Peyer's patch (tissue), 4 donors: ENCODE data around the gene SPTB.

Experiments used
- POLR2A ChIP-seq, 2 donors: fragments of 450-650 bp; IDR thresholded peaks; one replicate each; pipeline ENCODE4 v1.5.1; 2017; ENCODE audit warnings: antibody characterized with exemption in 2 of 2, mild to moderate bottlenecking in 2 of 2, moderate library complexity in 2 of 2
- TF ChIP-seq, protein P1 (sequence below), 6 experiments: fragments of 450-650 bp in 4 of 6; fragments of 200-600 bp in 2 of 6; sonication (generic) in 1 of 6; IDR thresholded peaks; one replicate each; pipeline ENCODE4 v1.5.1; 2017 to 2019; ENCODE audit warnings: antibody characterized with exemption in 6 of 6, mild to moderate bottlenecking in 3 of 6, moderate library complexity in 1 of 6

DNA sequence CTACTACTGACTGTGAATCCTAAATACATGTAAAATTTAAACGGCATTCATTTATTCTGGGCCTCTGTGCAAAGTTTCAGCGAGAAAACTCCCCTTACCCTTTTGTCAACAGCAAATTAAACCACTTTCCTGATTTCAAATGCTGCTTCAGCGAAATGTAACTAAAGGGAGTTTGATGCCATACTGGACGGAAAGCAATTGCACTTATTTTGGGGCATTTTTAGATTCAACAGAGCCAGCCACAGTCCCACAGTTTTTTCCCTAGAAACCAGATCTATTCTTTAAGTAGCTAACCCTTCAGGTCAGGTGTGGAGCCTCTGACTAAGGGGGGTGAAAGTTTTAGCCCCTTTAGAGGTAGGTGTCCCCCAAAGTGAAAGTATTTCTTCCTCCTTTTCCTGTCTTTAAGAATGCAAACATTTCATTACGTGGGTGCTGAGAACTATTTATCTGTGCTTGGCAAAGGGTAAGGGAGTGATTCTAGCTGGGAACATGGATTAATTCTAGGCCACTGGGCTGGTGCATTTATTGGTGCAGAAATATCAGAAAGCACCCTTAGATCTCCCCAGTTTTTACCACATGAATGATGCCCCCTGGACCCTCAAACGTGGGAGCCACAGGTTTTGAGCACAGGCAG, 72.7 kb downstream of the SPTB start:
- TF ChIP-seq, protein P1, sequence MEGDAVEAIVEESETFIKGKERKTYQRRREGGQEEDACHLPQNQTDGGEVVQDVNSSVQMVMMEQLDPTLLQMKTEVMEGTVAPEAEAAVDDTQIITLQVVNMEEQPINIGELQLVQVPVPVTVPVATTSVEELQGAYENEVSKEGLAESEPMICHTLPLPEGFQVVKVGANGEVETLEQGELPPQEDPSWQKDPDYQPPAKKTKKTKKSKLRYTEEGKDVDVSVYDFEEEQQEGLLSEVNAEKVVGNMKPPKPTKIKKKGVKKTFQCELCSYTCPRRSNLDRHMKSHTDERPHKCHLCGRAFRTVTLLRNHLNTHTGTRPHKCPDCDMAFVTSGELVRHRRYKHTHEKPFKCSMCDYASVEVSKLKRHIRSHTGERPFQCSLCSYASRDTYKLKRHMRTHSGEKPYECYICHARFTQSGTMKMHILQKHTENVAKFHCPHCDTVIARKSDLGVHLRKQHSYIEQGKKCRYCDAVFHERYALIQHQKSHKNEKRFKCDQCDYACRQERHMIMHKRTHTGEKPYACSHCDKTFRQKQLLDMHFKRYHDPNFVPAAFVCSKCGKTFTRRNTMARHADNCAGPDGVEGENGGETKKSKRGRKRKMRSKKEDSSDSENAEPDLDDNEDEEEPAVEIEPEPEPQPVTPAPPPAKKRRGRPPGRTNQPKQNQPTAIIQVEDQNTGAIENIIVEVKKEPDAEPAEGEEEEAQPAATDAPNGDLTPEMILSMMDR (IDR thresholded peaks at IDR 0.05) = no peak
- TF ChIP-seq POLR2A (IDR thresholded peaks at IDR 0.05) = no peak
